ENCODE results near the gene LGR4. TPM values are rescaled to one million over a fixed set of nuclear protein-coding genes. Genes with fewer than 3 reads are reported as not detected.

Gene LGR4
- total RNA-seq, 2 experiments from 2014 or later, result 0.06 to 1.2 TPM

DNA sequence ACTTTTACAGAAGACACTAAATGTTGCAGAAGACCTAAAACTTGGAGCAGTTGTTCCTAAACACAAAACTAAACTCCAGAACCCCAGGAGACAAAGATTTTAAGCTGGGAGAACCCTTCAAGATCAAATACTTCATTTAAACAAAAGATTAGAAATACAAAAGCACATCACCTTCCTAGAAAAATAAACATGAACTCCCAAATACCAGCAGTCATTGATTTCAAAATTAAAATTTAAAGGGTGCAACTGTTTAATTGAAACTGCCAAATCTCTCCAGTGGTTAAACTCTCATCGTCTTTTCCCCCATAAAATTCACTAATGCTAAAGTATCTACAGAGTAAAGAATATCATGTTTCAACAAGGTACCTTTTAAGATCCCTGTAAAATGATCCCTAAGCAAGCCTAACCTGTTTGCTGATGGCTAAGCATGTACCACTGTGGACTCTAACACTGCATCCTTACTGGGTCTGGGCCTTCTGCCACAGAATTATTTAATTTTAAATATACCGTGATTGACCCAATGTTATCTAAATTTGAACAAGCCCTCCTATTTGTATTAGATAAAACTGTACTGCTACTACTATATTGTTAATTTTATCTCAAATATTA, 55.9 kb downstream of the LGR4 start:
- no peak for DNase-seq (ENCODE audit: low spot score)
- Histone ChIP-seq H2AFZ (ENCODE audit: low read length) (no peak overlapping the region), H3K9me2 (ENCODE audit: insufficient read depth, low read length) (no peaks in the 10 kb centered on the region), H3K9me3 (ENCODE audit: low read length) (no peaks in the 10 kb centered on the region), H4K20me1 (ENCODE audit: insufficient read depth, low read length) (no peaks in the 10 kb centered on the region), H3K79me2 (ENCODE audit: insufficient read depth, low read depth, low read length) (no peaks in the 10 kb centered on the region), H3K27ac (ENCODE audit: low read depth, low read length, poor library complexity, severe bottlenecking) (no peak overlapping the region), H3K4me1 (ENCODE audit: insufficient read depth, low read length, poor library complexity, severe bottlenecking) (no peaks in the 10 kb centered on the region), H3K4me2 (ENCODE audit: low read length) (no peak overlapping the region), H3K36me3 (ENCODE audit: insufficient read depth, low read length) (no peaks in the 10 kb centered on the region), H3K4me3 (ENCODE audit: low read depth, low read length, poor library complexity, severe bottlenecking) (no peak overlapping the region)
- TF ChIP-seq, protein P1, sequence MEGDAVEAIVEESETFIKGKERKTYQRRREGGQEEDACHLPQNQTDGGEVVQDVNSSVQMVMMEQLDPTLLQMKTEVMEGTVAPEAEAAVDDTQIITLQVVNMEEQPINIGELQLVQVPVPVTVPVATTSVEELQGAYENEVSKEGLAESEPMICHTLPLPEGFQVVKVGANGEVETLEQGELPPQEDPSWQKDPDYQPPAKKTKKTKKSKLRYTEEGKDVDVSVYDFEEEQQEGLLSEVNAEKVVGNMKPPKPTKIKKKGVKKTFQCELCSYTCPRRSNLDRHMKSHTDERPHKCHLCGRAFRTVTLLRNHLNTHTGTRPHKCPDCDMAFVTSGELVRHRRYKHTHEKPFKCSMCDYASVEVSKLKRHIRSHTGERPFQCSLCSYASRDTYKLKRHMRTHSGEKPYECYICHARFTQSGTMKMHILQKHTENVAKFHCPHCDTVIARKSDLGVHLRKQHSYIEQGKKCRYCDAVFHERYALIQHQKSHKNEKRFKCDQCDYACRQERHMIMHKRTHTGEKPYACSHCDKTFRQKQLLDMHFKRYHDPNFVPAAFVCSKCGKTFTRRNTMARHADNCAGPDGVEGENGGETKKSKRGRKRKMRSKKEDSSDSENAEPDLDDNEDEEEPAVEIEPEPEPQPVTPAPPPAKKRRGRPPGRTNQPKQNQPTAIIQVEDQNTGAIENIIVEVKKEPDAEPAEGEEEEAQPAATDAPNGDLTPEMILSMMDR (conservative IDR thresholded peaks at IDR 0.05; ENCODE audit: low read length), result no peak
- TF ChIP-seq EZH2phosphoT487 (IDR thresholded peaks at IDR 0.05; ENCODE audit: borderline replicate concordance, low read depth, low read length), result no peak
- intact Hi-C loops (cut with micrococcal nuclease; ENCODE audit: unreplicated experiment), result no loop called here
- POLR2A ChIA-PET, result interaction anchor here (0.9 kb wide), 1 partner anchor 38 kb away, joined by 3 read pairs; no protein-coding TSS in a partner anchor
- CTCF ChIA-PET (ENCODE audit: unreplicated experiment), result no interaction called here
- no TSS peak for BruUV-seq (replicated peaks)

GRCh38 chr11:27414644-27415043, 57.9 kb downstream of the LGR4 start:
- H3K4me2 ChIP-seq (ENCODE audit: low read length), result no peak overlapping the region
- no TSS peak for BruUV-seq (replicated peaks)
- CTCF ChIA-PET (ENCODE audit: unreplicated experiment), result no interaction called here
- no peak overlapping the region for H3K27ac ChIP-seq (ENCODE audit: low read depth, low read length, poor library complexity, severe bottlenecking)
- no peak for DNase-seq (ENCODE audit: low spot score)
- H3K4me1 ChIP-seq (ENCODE audit: insufficient read depth, low read length, poor library complexity, severe bottlenecking), result no peaks in the 10 kb centered on the region
- no peaks in the 10 kb centered on the region for H3K36me3 ChIP-seq (ENCODE audit: insufficient read depth, low read length)
- intact Hi-C loops (cut with micrococcal nuclease; ENCODE audit: unreplicated experiment), result no loop called here
- TF ChIP-seq EZH2phosphoT487 (IDR thresholded peaks at IDR 0.05; ENCODE audit: borderline replicate concordance, low read depth, low read length), result no peak
- TF ChIP-seq, protein P1 (conservative IDR thresholded peaks at IDR 0.05; ENCODE audit: low read length), result no peak
- no peaks in the 10 kb centered on the region for H3K9me2 ChIP-seq (ENCODE audit: insufficient read depth, low read length)
- no peak overlapping the region for H3K4me3 ChIP-seq (ENCODE audit: low read depth, low read length, poor library complexity, severe bottlenecking)
- no peak overlapping the region for H2AFZ ChIP-seq (ENCODE audit: low read length)
- H4K20me1 ChIP-seq (ENCODE audit: insufficient read depth, low read length), result no peaks in the 10 kb centered on the region
- H3K9me3 ChIP-seq (ENCODE audit: low read length), result no peaks in the 10 kb centered on the region
- no peaks in the 10 kb centered on the region for H3K79me2 ChIP-seq (ENCODE audit: insufficient read depth, low read depth, low read length)
- POLR2A ChIA-PET, result interaction anchor here (0.6 to 1.1 kb wide), 3 partner anchors 11 to 43 kb away, joined by 3 to 4 read pairs (median 4); no protein-coding TSS in a partner anchor

GRCh38 chr11:27413218-27413617, 59.4 kb downstream of the LGR4 start:
- no peak for DNase-seq (ENCODE audit: low spot score)
- H4K20me1 ChIP-seq (ENCODE audit: insufficient read depth, low read length), result no peaks in the 10 kb centered on the region
- H3K9me3 ChIP-seq (ENCODE audit: low read length), result no peaks in the 10 kb centered on the region
- no peaks in the 10 kb centered on the region for H3K9me2 ChIP-seq (ENCODE audit: insufficient read depth, low read length)
- intact Hi-C loops (cut with micrococcal nuclease; ENCODE audit: unreplicated experiment), result no loop called here
- no peak for TF ChIP-seq EZH2phosphoT487 (IDR thresholded peaks at IDR 0.05; ENCODE audit: borderline replicate concordance, low read depth, low read length)
- TF ChIP-seq, protein P1 (conservative IDR thresholded peaks at IDR 0.05; ENCODE audit: low read length), result no peak
- POLR2A ChIA-PET, result interaction anchor here (0.6 to 0.9 kb wide), 2 partner anchors 13 to 35 kb away, joined by 4 read pairs; no protein-coding TSS in a partner anchor
- no peak overlapping the region for H3K4me2 ChIP-seq (ENCODE audit: low read length)
- BruUV-seq (replicated peaks), result no TSS peak
- CTCF ChIA-PET (ENCODE audit: unreplicated experiment), result no interaction called here
- no peak overlapping the region for H2AFZ ChIP-seq (ENCODE audit: low read length)
- no peaks in the 10 kb centered on the region for H3K79me2 ChIP-seq (ENCODE audit: insufficient read depth, low read depth, low read length)
- no peak overlapping the region for H3K27ac ChIP-seq (ENCODE audit: low read depth, low read length, poor library complexity, severe bottlenecking)
- no peak overlapping the region for H3K4me3 ChIP-seq (ENCODE audit: low read depth, low read length, poor library complexity, severe bottlenecking)
- H3K4me1 ChIP-seq (ENCODE audit: insufficient read depth, low read length, poor library complexity, severe bottlenecking), result no peaks in the 10 kb centered on the region
- H3K36me3 ChIP-seq (ENCODE audit: insufficient read depth, low read length), result no peaks in the 10 kb centered on the region

Data from OCI-LY7 (cell line).